C4-2B (cell line): ENCODE results near the gene LAMA2.

Experiments used
- H3K27ac ChIP-seq: fragments of 450-650 bp; 2 replicates; pipeline ENCODE4 v1.5.1; 2017
- CTCF ChIP-seq: fragments of 450-650 bp; conservative IDR thresholded peaks from 2 replicates; pipeline ENCODE4 v1.5.1; 2017; ENCODE audit warnings: mild to moderate bottlenecking
- ZFX ChIP-seq: fragments of 450-650 bp; IDR thresholded peaks from 2 replicates; pipeline ENCODE4 v1.6.1; 2017

The LAMA2 gene

GRCh38 chr6:129195161-129195560, 312.2 kb downstream of the LAMA2 start:
- no peak overlapping the region for H3K27ac ChIP-seq
- TF ChIP-seq ZFX, result no peak
- TF ChIP-seq CTCF, result no peak

GRCh38 chr6:129195643-129196042, 312.7 kb downstream of the LAMA2 start:
- H3K27ac ChIP-seq, result no peak overlapping the region
- no peak for TF ChIP-seq ZFX
- no peak for TF ChIP-seq CTCF

GRCh38 chr6:129197154-129197553, 314.2 kb downstream of the LAMA2 start:
- no peak overlapping the region for H3K27ac ChIP-seq
- TF ChIP-seq ZFX (no peak), CTCF (no peak)

- no peak for TF ChIP-seq ZFX
- no peak overlapping the region for H3K27ac ChIP-seq
Observed at GRCh38 chr6:129200151-129200550, 317.2 kb downstream of the LAMA2 start.

GRCh38 chr6:129203190-129203900, 320.4 kb downstream of the LAMA2 start:
- TF ChIP-seq CTCF (no peak), ZFX (no peak)

GRCh38 chr6:129206821-129207220, 323.9 kb downstream of the LAMA2 start:
- H3K27ac ChIP-seq, result no peak overlapping the region
- no peak for TF ChIP-seq ZFX
- no peak for TF ChIP-seq CTCF

More at GRCh38 chr6:129203190-129203900, 320.4 kb downstream of the LAMA2 start:
- H3K27ac ChIP-seq, result no peak overlapping the region

- no peak overlapping the region for H3K27ac ChIP-seq
- no peak for TF ChIP-seq CTCF
- TF ChIP-seq ZFX, result no peak
Observed at GRCh38 chr6:129207832-129208231, 324.9 kb downstream of the LAMA2 start.

GRCh38 chr6:129208415-129209034, 325.6 kb downstream of the LAMA2 start:
- TF ChIP-seq ZFX (no peak), CTCF (no peak)
- no peak overlapping the region for H3K27ac ChIP-seq
